ENCODE results near the gene SBK2.
"Not testable (repeated sequence)": the region's sequence is repeated elsewhere in the genome, so short reads cannot be mapped to it uniquely, and the experiment has no call there.

SBK2 gene

GRCh38 chr19:55535173-55535964, 1.6 kb downstream of the SBK2 start:
- DNase-seq (ENCODE audit: low spot score) = no peak

- not testable (repeated sequence) for DNase-seq (ENCODE audit: low spot score)
Observed at GRCh38 chr19:55534280-55534679, 2.7 kb downstream of the SBK2 start.

GRCh38 chr19:55530996-55531395, 5.9 kb downstream of the SBK2 start:
- DNase-seq (ENCODE audit: low spot score) = no peak

- no peak for DNase-seq (ENCODE audit: low spot score)
Observed at GRCh38 chr19:55529636-55530234, 7.2 kb downstream of the SBK2 start.

- DNase-seq (ENCODE audit: low spot score) = no peak
Observed at GRCh38 chr19:55528030-55528803, 8.7 kb downstream of the SBK2 start.

- no peak for DNase-seq (ENCODE audit: low spot score)
Observed at GRCh38 chr19:55527197-55528029, 9.5 kb downstream of the SBK2 start.

GRCh38 chr19:55526216-55527196, 10.4 kb downstream of the SBK2 start:
- no peak for DNase-seq (ENCODE audit: low spot score)

- DNase-seq (ENCODE audit: low spot score) = no peak
Observed at GRCh38 chr19:55525289-55526101, 11.4 kb downstream of the SBK2 start.

- DNase-seq (ENCODE audit: low spot score) = no peak
Observed at GRCh38 chr19:55520691-55521292, 16.1 kb downstream of the SBK2 start.

- no peak for DNase-seq (ENCODE audit: low spot score)
Observed at GRCh38 chr19:55519451-55520311, 17.3 kb downstream of the SBK2 start.

- peak; percentile 99 for DNase-seq (ENCODE audit: low spot score)
Observed at GRCh38 chr19:55516878-55517620, 19.9 kb downstream of the SBK2 start.

GRCh38 chr19:55508120-55508519, 28.8 kb downstream of the SBK2 start:
- no peak for DNase-seq (ENCODE audit: low spot score)

GRCh38 chr19:55504981-55505380, 32.0 kb downstream of the SBK2 start:
- DNase-seq (ENCODE audit: low spot score) = no peak

- DNase-seq (ENCODE audit: low spot score) = no peak
Observed at GRCh38 chr19:55504252-55504603, 32.7 kb downstream of the SBK2 start.

GRCh38 chr19:55503502-55504251, 33.3 kb downstream of the SBK2 start:
- DNase-seq (ENCODE audit: low spot score) = peak; percentile 91

- DNase-seq (ENCODE audit: low spot score) = no peak
Observed at GRCh38 chr19:55503157-55503501, 33.8 kb downstream of the SBK2 start.
